Stimulated activated CD4-positive, alpha-beta T cell treated with anti-CD3 and anti-CD28 coated beads, Interleukin-12 subunit alpha, Interleukin-12 subunit beta, amount 100 ng/mL, for 24 hours (primary cell): Measurements from ENCODE around the gene SH3D21.

Experiments
- DNase-seq, 2 experiments: peaks; one replicate each; pipeline ENCODE4 v3.0.0-alpha.2; 2020; ENCODE audit warnings: low read depth in 2 of 2

Gene SH3D21

GRCh38 chr1:36306210-36306901, at the start of gene SH3D21:
Gene SH3D21, plus strand, starts transcription at chr1:36306368. Its CDS starts 53 bp downstream, at chr1:36306421.
- no peak for DNase-seq

- DNase-seq, result no peak
Observed at GRCh38 chr1:36256558-36257374, 49.4 kb upstream of the SH3D21 start.

GRCh38 chr1:36257375-36257767, 48.8 kb upstream of the SH3D21 start:
- no peak for DNase-seq

GRCh38 chr1:36258960-36259344, 47.2 kb upstream of the SH3D21 start:
- no peak for DNase-seq

GRCh38 chr1:36268981-36269380, 37.2 kb upstream of the SH3D21 start:
- DNase-seq, result no peak

- no peak for DNase-seq
Observed at GRCh38 chr1:36269408-36269838, 36.7 kb upstream of the SH3D21 start.

GRCh38 chr1:36273024-36273423, 33.1 kb upstream of the SH3D21 start:
- DNase-seq, result no peak

GRCh38 chr1:36274201-36274600, 32.0 kb upstream of the SH3D21 start:
- DNase-seq, result no peak

GRCh38 chr1:36276688-36277087, 29.5 kb upstream of the SH3D21 start:
- DNase-seq, result no peak

GRCh38 chr1:36279110-36279788, 26.9 kb upstream of the SH3D21 start:
- no peak for DNase-seq

- DNase-seq, result no peak
Observed at GRCh38 chr1:36279789-36280296, 26.3 kb upstream of the SH3D21 start.

- no peak for DNase-seq
Observed at GRCh38 chr1:36284061-36284460, 22.1 kb upstream of the SH3D21 start.

GRCh38 chr1:36284517-36284916, 21.7 kb upstream of the SH3D21 start:
- DNase-seq, result no peak

GRCh38 chr1:36285443-36286101, 20.6 kb upstream of the SH3D21 start:
- DNase-seq, result peak in 1 of 2 experiments; percentile 37

- no peak for DNase-seq
Observed at GRCh38 chr1:36286802-36287201, 19.4 kb upstream of the SH3D21 start.

- no peak for DNase-seq
Observed at GRCh38 chr1:36287595-36287994, 18.6 kb upstream of the SH3D21 start.

GRCh38 chr1:36295390-36295789, 10.8 kb upstream of the SH3D21 start:
- no peak for DNase-seq

GRCh38 chr1:36297062-36297461, 9.1 kb upstream of the SH3D21 start:
- DNase-seq, result no peak

GRCh38 chr1:36298640-36299039, 7.5 kb upstream of the SH3D21 start:
- DNase-seq, result no peak

GRCh38 chr1:36300526-36300925, 5.6 kb upstream of the SH3D21 start:
- DNase-seq, result no peak

GRCh38 chr1:36301220-36301619, 4.9 kb upstream of the SH3D21 start:
- DNase-seq, result no peak

GRCh38 chr1:36303244-36303643, 2.9 kb upstream of the SH3D21 start:
- no peak for DNase-seq
